Right lobe of liver (tissue), 4 donors: Measurements from ENCODE around the gene TMPRSS11A.

ENCODE experiments used
- POLR2A ChIP-seq: fragments of 450-650 bp; IDR thresholded peaks from one replicate; pipeline ENCODE4 v1.6.1; 2017; ENCODE audit warnings: antibody characterized with exemption, mild to moderate bottlenecking
- TF ChIP-seq, protein P1 (sequence below), 4 donors: fragments of 200-600 bp in 3 of 4; fragments of 450-650 bp in 1 of 4; IDR thresholded peaks; one replicate each; pipeline versions ENCODE4 v1.5.1 to v1.8.0; 2016 to 2022; ENCODE audit warnings: antibody characterized with exemption in 4 of 4, mild to moderate bottlenecking in 2 of 4
- donor health status: DM: no; HTN: no; CAD: no.
- donor health status: DM: no; HTN: no; CAD: no.
- donor health status: DM: no; HTN: yes; CAD: no.

GRCh38 chr4:67910585-67910905 lies 52.7 kb downstream of the TMPRSS11A start:
- TF ChIP-seq, protein P1, sequence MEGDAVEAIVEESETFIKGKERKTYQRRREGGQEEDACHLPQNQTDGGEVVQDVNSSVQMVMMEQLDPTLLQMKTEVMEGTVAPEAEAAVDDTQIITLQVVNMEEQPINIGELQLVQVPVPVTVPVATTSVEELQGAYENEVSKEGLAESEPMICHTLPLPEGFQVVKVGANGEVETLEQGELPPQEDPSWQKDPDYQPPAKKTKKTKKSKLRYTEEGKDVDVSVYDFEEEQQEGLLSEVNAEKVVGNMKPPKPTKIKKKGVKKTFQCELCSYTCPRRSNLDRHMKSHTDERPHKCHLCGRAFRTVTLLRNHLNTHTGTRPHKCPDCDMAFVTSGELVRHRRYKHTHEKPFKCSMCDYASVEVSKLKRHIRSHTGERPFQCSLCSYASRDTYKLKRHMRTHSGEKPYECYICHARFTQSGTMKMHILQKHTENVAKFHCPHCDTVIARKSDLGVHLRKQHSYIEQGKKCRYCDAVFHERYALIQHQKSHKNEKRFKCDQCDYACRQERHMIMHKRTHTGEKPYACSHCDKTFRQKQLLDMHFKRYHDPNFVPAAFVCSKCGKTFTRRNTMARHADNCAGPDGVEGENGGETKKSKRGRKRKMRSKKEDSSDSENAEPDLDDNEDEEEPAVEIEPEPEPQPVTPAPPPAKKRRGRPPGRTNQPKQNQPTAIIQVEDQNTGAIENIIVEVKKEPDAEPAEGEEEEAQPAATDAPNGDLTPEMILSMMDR (IDR thresholded peaks at IDR 0.05), result peak in 1 of 4 donors; percentile 2
- TF ChIP-seq POLR2A, result no peak
